H1 (cell line): Measurements from ENCODE around the gene CDCA7. TPM values are rescaled to one million over a fixed set of nuclear protein-coding genes. Genes with fewer than 3 reads are reported as not detected.
A peak's percentile ranks its signal among the peaks of the same experiment; 100 is the strongest.

Source experiments
- CTCF ChIA-PET: fragments of 300-600 bp; sonication (Branson Sonifier 250); formaldehyde crosslinking; loops from one replicate; lab custom pipeline; 2021; ENCODE audit not compliant: partially characterized antibody; lab: Charles Lee
- POLR2A ChIA-PET: fragments of 300-600 bp; sonication (Branson Sonifier 250); formaldehyde crosslinking; loops from one replicate; lab custom pipeline; 2021; ENCODE audit warnings: inconsistent platforms; ENCODE audit not compliant: partially characterized antibody; lab: Charles Lee
- DNase-seq, 2 experiments: peaks; one replicate each; pipeline versions ENCODE4 v3.0.0 to v3.0.0-alpha.2; 2010 to 2022; ENCODE audit warnings: low spot score in 2 of 2, low read depth in 1 of 2, mixed read lengths in 1 of 2
- FAIRE-seq: peaks from 2 replicates; lab custom pipeline; 2011; peaks lifted over from hg19 to GRCh38; lab: Jason Lieb, UNC
- H2AFZ ChIP-seq: 2 replicates; pipeline ENCODE4 v1.8.1; 2012; ENCODE audit warnings: low read length, inconsistent platforms
- H2AK5ac ChIP-seq: 2 replicates; pipeline ENCODE4 v1.6.1; 2013; ENCODE audit warnings: low read depth, low read length
- H2BK120ac ChIP-seq: replicated peaks from 2 replicates; pipeline ENCODE3; 2013; ENCODE audit warnings: low read depth, low read length, inconsistent platforms
- H2BK12ac ChIP-seq: 2 replicates; pipeline ENCODE4 v1.6.1; 2013; ENCODE audit warnings: low read depth, low read length
- H2BK15ac ChIP-seq: 2 replicates; pipeline ENCODE4 v1.6.1; 2013; ENCODE audit warnings: low read length
- H2BK20ac ChIP-seq: 2 replicates; pipeline ENCODE4 v1.6.1; 2013; ENCODE audit warnings: low read length
- H2BK5ac ChIP-seq: 2 replicates; pipeline ENCODE4 v1.6.1; 2013; ENCODE audit warnings: low read depth, low read length
- H3K14ac ChIP-seq: 2 replicates; pipeline ENCODE4 v1.6.1; 2013; ENCODE audit warnings: inconsistent platforms; ENCODE audit not compliant: insufficient read length
- H3K18ac ChIP-seq: 2 replicates; pipeline ENCODE4 v1.6.1; 2013; ENCODE audit warnings: low read length; ENCODE audit errors: extremely low read depth
- H3K23ac ChIP-seq: 2 replicates; pipeline ENCODE4 v1.6.1; 2013; ENCODE audit warnings: inconsistent platforms; ENCODE audit not compliant: insufficient read length
- H3K23me2 ChIP-seq: 2 replicates; pipeline ENCODE4 v1.6.1; 2013; ENCODE audit warnings: low read depth, low read length
- H3K27ac ChIP-seq: 2 replicates; pipeline ENCODE4 v1.6.1; 2011; ENCODE audit warnings: low read depth, low read length, inconsistent platforms
- H3K27me3 ChIP-seq, 4 experiments: replicated peaks in 1 of 4; 1 replicate in 1 of 4; 2 replicates in 3 of 4; pipeline versions ENCODE4 v1.6.1 to v1.8.1; 2011 to 2013; ENCODE audit warnings: low read length in 3 of 4, mild to moderate bottlenecking in 3 of 4, inconsistent platforms in 2 of 4, mixed read lengths in 2 of 4, moderate library complexity in 1 of 4; ENCODE audit not compliant: control insufficient read depth in 3 of 4, insufficient read depth in 3 of 4; ENCODE audit errors: extremely low read depth in 1 of 4
- H3K36me3 ChIP-seq, 4 experiments: 2 replicates each; pipeline versions ENCODE4 v1.6.1 to v1.8.1; 2011 to 2013; ENCODE audit warnings: mild to moderate bottlenecking in 4 of 4, low read length in 3 of 4, moderate library complexity in 2 of 4, control low read depth in 1 of 4, inconsistent platforms in 1 of 4; ENCODE audit not compliant: insufficient read depth in 4 of 4, control insufficient read depth in 2 of 4
- H3K4ac ChIP-seq: replicated peaks from 2 replicates; pipeline ENCODE3; 2013; ENCODE audit warnings: low read length, low read depth, mixed read lengths, inconsistent platforms; ENCODE audit not compliant: insufficient read length
- H3K4me1 ChIP-seq, 4 experiments: replicated peaks in 1 of 4; 1 replicate in 1 of 4; 2 replicates in 3 of 4; pipeline versions ENCODE4 v1.6.1 to v1.8.1; 2011 to 2013; ENCODE audit warnings: low read length in 3 of 4, inconsistent platforms in 2 of 4, mixed read lengths in 1 of 4; ENCODE audit not compliant: insufficient read depth in 4 of 4, control insufficient read depth in 3 of 4
- H3K4me2 ChIP-seq, 2 experiments: 2 replicates each; pipeline versions ENCODE4 v1.6.1 to v1.8.1; 2011 to 2013; ENCODE audit warnings: low read depth in 2 of 2, low read length in 2 of 2, control low read depth in 1 of 2, inconsistent platforms in 1 of 2, mild to moderate bottlenecking in 1 of 2; ENCODE audit not compliant: insufficient read depth in 1 of 2
- H3K4me3 ChIP-seq, 4 experiments: fragments of 200-600, 300-600 bp in 1 of 4; sonication (generic), shearing (Covaris generic), sonication (Bioruptor Twin) in 1 of 4; 2 replicates each; pipeline versions ENCODE4 v1.5.1 to v1.8.1; 2011 to 2016; ENCODE audit warnings: low read length in 4 of 4, low read depth in 3 of 4, control low read depth in 2 of 4, inconsistent platforms in 2 of 4, mild to moderate bottlenecking in 2 of 4, mixed read lengths in 1 of 4, moderate library complexity in 1 of 4; ENCODE audit not compliant: insufficient read depth in 2 of 4; ENCODE audit errors: extremely low read depth in 1 of 4
- H3K56ac ChIP-seq: replicated peaks from 2 replicates; pipeline ENCODE3; 2013; ENCODE audit warnings: low read depth, mild to moderate bottlenecking, mixed read lengths, low read length, inconsistent platforms; ENCODE audit not compliant: insufficient read length
- H3K79me1 ChIP-seq: 2 replicates; pipeline ENCODE4 v1.6.1; 2013; ENCODE audit warnings: low read depth, low read length, control low read depth
- H3K79me2 ChIP-seq, 2 experiments: 2 replicates each; pipeline versions ENCODE4 v1.6.1 to v1.8.1; 2012 to 2013; ENCODE audit warnings: low read length in 2 of 2, mild to moderate bottlenecking in 2 of 2, inconsistent platforms in 1 of 2; ENCODE audit not compliant: insufficient read depth in 2 of 2, control insufficient read depth in 1 of 2
- H3K9ac ChIP-seq, 4 experiments: replicated peaks in 1 of 4; 1 replicate in 1 of 4; 2 replicates in 3 of 4; pipeline versions ENCODE4 v1.6.1 to v1.8.1; 2011 to 2013; ENCODE audit warnings: low read depth in 3 of 4, low read length in 3 of 4, control low read depth in 2 of 4, mild to moderate bottlenecking in 2 of 4, moderate library complexity in 2 of 4, inconsistent platforms in 1 of 4; ENCODE audit errors: extremely low read depth in 1 of 4
- H3K9me3 ChIP-seq, 2 experiments: 2 replicates each; pipeline versions ENCODE4 v1.6.1 to v1.8.1; 2012 to 2013; ENCODE audit warnings: mild to moderate bottlenecking in 2 of 2, moderate library complexity in 2 of 2, control low read depth in 1 of 2, inconsistent platforms in 1 of 2, low read depth in 1 of 2, low read length in 1 of 2, mixed read lengths in 1 of 2; ENCODE audit not compliant: insufficient read depth in 2 of 2
- H4K20me1 ChIP-seq, 2 experiments: replicated peaks in 1 of 2; 2 replicates each; pipeline versions ENCODE3 to v1.8.1; 2011 to 2013; ENCODE audit warnings: inconsistent platforms in 2 of 2, low read length in 2 of 2, mild to moderate bottlenecking in 1 of 2; ENCODE audit not compliant: insufficient read depth in 2 of 2, control insufficient read depth in 1 of 2
- H4K5ac ChIP-seq: 2 replicates; pipeline ENCODE4 v1.6.1; 2013; ENCODE audit warnings: low read length, low read depth, mixed read lengths, inconsistent platforms; ENCODE audit not compliant: insufficient read length
- H4K8ac ChIP-seq: 2 replicates; pipeline ENCODE4 v1.8.0; 2013; ENCODE audit warnings: mild to moderate bottlenecking, moderate library complexity, low read length, inconsistent platforms; ENCODE audit not compliant: insufficient read depth; ENCODE audit errors: extremely low read depth
- H4K91ac ChIP-seq: replicated peaks from 2 replicates; pipeline ENCODE3; 2013; ENCODE audit warnings: low read length, mixed read lengths, inconsistent platforms; ENCODE audit not compliant: insufficient read length
- CBX5 ChIP-seq: fragments of 300-800, 300-1000 bp; sonication (generic); IDR thresholded peaks from 2 replicates; pipeline ENCODE4 v1.7.1; 2016; ENCODE audit warnings: antibody characterized with exemption, low read length, low read depth
- JUND ChIP-seq: IDR thresholded peaks from 2 replicates; pipeline ENCODE4 v1.6.1; 2011; ENCODE audit warnings: mild to moderate bottlenecking, improper control_type of control experiment, low read length
- MAFK ChIP-seq: IDR thresholded peaks from 2 replicates; pipeline ENCODE4 v1.6.1; 2012; ENCODE audit warnings: low read depth, mild to moderate bottlenecking, improper control_type of control experiment, low read length
- TEAD4 ChIP-seq: IDR thresholded peaks from 2 replicates; pipeline ENCODE4 v1.6.1; 2012; ENCODE audit warnings: low read depth, low read length, inconsistent platforms, mixed read lengths
- WGBS, 2 experiments: shearing (Covaris generic) in 1 of 2; methylation state at CpG; one replicate each; pipeline versions ENCODE4 v1.1.6 to v1.1.7; 2013 to 2015; ENCODE audit warnings: low lambda C conversion rate in 2 of 2, mixed read lengths in 2 of 2, inconsistent platforms in 1 of 2, low coverage in 1 of 2, missing lambda C conversion rate in 1 of 2; ENCODE audit not compliant: insufficient replicate concordance in 2 of 2, insufficient coverage in 1 of 2, insufficient read length in 1 of 2; ENCODE audit errors: extremely low coverage in 1 of 2, missing lambda C conversion rate in 1 of 2; 5-methylcytosine and 5-hydroxymethylcytosine counted together
- polyA plus RNA-seq, 7 experiments: library from polyadenylated mRNA; depleted of rRNA in 3 of 7; stranded (reverse) in 5 of 7; unstranded in 2 of 7; fragments of >200 nt in 5 of 7; fragments of 200-250 nt in 2 of 7; gene quantifications; 1 replicate in 5 of 7; 2 replicates in 1 of 7; 4 replicates in 1 of 7; pipeline versions ENCODE4 v1.2.1 to v1.2.3, GENCODE V29; 2011 to 2013; ENCODE audit warnings: missing spikeins in 2 of 7, mixed read lengths in 2 of 7
- total RNA-seq: library from RNA; stranded (reverse); fragmentation: NEBNext Ultra II Directional; extraction: Animal tissue kit (Norgen Biotek cat#: 25700); gene quantifications from 2 replicates; pipeline ENCODE4 v1.2.1, GENCODE V29; 2021

The CDCA7 gene
- total and polyA plus RNA-seq, 2 of the 8 experiments (the other 6 are each of a cell fraction or from before 2014, with no cell fraction given): 64.4 to 80.4 TPM

DNA sequence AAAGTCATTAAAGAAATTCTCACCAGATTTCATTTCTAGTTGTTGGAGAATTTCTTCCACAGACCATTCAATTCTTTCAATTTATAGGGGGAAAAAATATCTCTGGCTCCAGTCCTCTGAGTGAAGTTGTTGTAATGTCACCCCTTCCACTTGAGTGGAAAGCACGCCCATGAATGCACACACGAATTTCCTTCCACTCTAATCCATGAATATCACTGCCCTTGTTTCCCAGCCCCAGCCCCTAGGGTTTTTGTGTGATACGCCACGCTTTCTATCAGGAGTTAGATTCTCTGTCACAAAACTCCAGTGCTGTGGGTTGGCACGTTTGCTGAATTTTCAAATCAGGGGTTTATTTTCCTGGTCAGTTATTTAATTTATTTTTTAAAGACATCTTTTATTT, 38.1 kb downstream of the CDCA7 start:
- DNase-seq (no peak), FAIRE-seq (no peak)
- POLR2A ChIA-PET: no interaction called here
- Histone ChIP-seq H4K20me1 (no peaks in the 10 kb centered on the region), H2BK12ac (no peak overlapping the region), H3K4me1 (peaks cover 2 to 12% (median 5%) of the 10 kb centered on the region in 4 experiments; a peak in 5 of 7 replicates), H3K23me2 (no peaks in the 10 kb centered on the region), H3K56ac (no peak overlapping the region), H3K4me2 (no peak overlapping the region), H2BK5ac (no peak overlapping the region), H3K9ac (no peak overlapping the region), H3K18ac (no peak overlapping the region), H4K91ac (peak overlapping the region; percentile 87), H3K79me1 (no peaks in the 10 kb centered on the region), H2BK120ac (no peak overlapping the region), H3K27me3 (no peaks in the 10 kb centered on the region), H3K14ac (no peak overlapping the region), H3K27ac (no peak overlapping the region), H3K36me3 (no peaks in the 10 kb centered on the region), H3K4ac (no peak overlapping the region), H3K79me2 (no peaks in the 10 kb centered on the region), H3K9me3 (no peaks in the 10 kb centered on the region), H3K4me3 (no peak overlapping the region), H2BK15ac (no peak overlapping the region), H2BK20ac (no peak overlapping the region), H2AFZ (no peak overlapping the region), H3K23ac (no peak overlapping the region), H4K5ac (no peak overlapping the region), H4K8ac (no peak overlapping the region), H2AK5ac (no peak overlapping the region; the same call in 1 of the 2 replicates)
- no peak for TF ChIP-seq TEAD4
- TF ChIP-seq MAFK: no peak
- no peak for TF ChIP-seq JUND
- TF ChIP-seq CBX5: no peak
- CTCF ChIA-PET: no interaction called here
- WGBS, 2 experiments: 81% methylated on average over 5 of the region's 5 CpGs; no CpG with 5 or more reads in 1 of the 2 experiments
